ENCODE measurements around the gene FAM240B.

DNA sequence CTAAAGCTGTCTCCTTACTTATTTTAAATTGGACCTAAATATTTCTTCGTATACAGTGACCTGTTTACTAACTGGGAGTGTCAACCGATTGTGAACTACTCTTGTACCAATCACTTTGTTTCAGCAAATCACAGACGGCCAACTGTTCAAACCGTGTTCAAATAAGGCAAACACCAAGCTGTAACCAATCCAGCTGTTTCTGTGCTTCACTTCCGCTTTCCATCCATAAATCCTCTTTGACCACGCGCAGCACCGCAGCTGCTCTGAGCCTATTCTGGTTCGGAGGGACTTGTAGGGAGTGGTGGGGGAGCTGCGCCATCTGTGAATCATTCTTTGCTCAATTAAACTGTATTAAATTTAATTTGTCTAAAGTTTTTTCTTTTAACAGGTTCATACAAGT lies 4.8 kb upstream of the FAM240B start:
- TF ChIP-seq, protein P1, sequence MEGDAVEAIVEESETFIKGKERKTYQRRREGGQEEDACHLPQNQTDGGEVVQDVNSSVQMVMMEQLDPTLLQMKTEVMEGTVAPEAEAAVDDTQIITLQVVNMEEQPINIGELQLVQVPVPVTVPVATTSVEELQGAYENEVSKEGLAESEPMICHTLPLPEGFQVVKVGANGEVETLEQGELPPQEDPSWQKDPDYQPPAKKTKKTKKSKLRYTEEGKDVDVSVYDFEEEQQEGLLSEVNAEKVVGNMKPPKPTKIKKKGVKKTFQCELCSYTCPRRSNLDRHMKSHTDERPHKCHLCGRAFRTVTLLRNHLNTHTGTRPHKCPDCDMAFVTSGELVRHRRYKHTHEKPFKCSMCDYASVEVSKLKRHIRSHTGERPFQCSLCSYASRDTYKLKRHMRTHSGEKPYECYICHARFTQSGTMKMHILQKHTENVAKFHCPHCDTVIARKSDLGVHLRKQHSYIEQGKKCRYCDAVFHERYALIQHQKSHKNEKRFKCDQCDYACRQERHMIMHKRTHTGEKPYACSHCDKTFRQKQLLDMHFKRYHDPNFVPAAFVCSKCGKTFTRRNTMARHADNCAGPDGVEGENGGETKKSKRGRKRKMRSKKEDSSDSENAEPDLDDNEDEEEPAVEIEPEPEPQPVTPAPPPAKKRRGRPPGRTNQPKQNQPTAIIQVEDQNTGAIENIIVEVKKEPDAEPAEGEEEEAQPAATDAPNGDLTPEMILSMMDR (IDR thresholded peaks at IDR 0.05; ENCODE audit: low read length), result no peak
- TF ChIP-seq EZH2 (optimal IDR thresholded peaks at IDR 0.05; ENCODE audit: low read depth, low read length), result no peak

Measured in MM.1S (cell line).